Thoracic aorta (tissue), 2 donors: Measurements from ENCODE around the gene CXCL13. TPM values are rescaled to one million over a fixed set of nuclear protein-coding genes. Genes with fewer than 3 reads are reported as not detected.
"Not testable (repeated sequence)": the region's sequence is repeated elsewhere in the genome, so short reads cannot be mapped to it uniquely, and the experiment has no call there.

Experiments
- ATAC-seq: fragments of 150-250 bp; one replicate; pipeline ENCODE4 v1.8.0; 2017; ENCODE audit warnings: low read depth; ENCODE audit not compliant: insufficient number of reproducible peaks, low FRiP score
- DNase-seq: peaks from one replicate; pipeline ENCODE4 v3.0.0-alpha.2; 2020; ENCODE audit warnings: low spot score
- H3K27ac ChIP-seq, 2 donors: fragments of 200-600 bp; sonication (generic); 1 replicate in 1 of 2; 2 replicates in 1 of 2; pipeline ENCODE4 v1.5.1; 2016; ENCODE audit warnings: mild to moderate bottlenecking in 2 of 2, moderate library complexity in 2 of 2
- H3K27me3 ChIP-seq: fragments of 200-600 bp; sonication (generic); replicated peaks from 2 replicates; pipeline ENCODE4 v1.6.0; 2016; ENCODE audit warnings: mild to moderate bottlenecking; ENCODE audit not compliant: insufficient read depth
- H3K36me3 ChIP-seq: fragments of 200-600 bp; sonication (generic); one replicate; pipeline ENCODE4 v1.5.1; 2016
- H3K4me1 ChIP-seq, 2 donors: fragments of 200-600 bp; sonication (generic); 1 replicate in 1 of 2; 2 replicates in 1 of 2; pipeline versions ENCODE4 v1.5.1 to v1.6.0; 2016; ENCODE audit warnings: low read depth in 2 of 2, mild to moderate bottlenecking in 1 of 2; ENCODE audit not compliant: control insufficient read depth in 1 of 2
- H3K4me3 ChIP-seq: fragments of 200-600 bp; sonication (generic); 2 replicates; pipeline ENCODE4 v1.5.1; 2016; ENCODE audit warnings: mild to moderate bottlenecking
- H3K9me3 ChIP-seq: fragments of 200-600 bp; sonication (generic); 2 replicates; pipeline ENCODE4 v1.5.1; 2016
- CTCF ChIP-seq: fragments of 200-600 bp; sonication (generic); IDR thresholded peaks from one replicate; pipeline ENCODE4 v1.5.1; 2019; ENCODE audit warnings: antibody characterized with exemption
- total RNA-seq, 2 donors: library from RNA; depleted of rRNA; stranded (reverse); fragments of >200 nt; gene quantifications; one replicate each; pipeline versions ENCODE4 v1.1.0 to v1.2.3, GENCODE V29; 2016

The CXCL13 gene
- total RNA-seq, 2 donors from 2014 or later = not detected

- peaks cover 0 to 3% of the 10 kb centered on the region in 2 donors for H3K4me1 ChIP-seq
- ATAC-seq (no peak), DNase-seq (no peak)
- H3K4me3 ChIP-seq = no peak overlapping the region
- H3K27ac ChIP-seq = no peak overlapping the region
- H3K36me3 ChIP-seq = no peaks in the 10 kb centered on the region
- H3K9me3 ChIP-seq = no peaks in the 10 kb centered on the region
- TF ChIP-seq CTCF = no peak
- H3K27me3 ChIP-seq = no peaks in the 10 kb centered on the region
These were observed 25.7 kb downstream of the CXCL13 start for GRCh38 chr4:77631276-77631675.

- ATAC-seq (no peak), DNase-seq (no peak)
- Histone ChIP-seq H3K27me3 (no peaks in the 10 kb centered on the region), H3K36me3 (no peaks in the 10 kb centered on the region), H3K9me3 (no peaks in the 10 kb centered on the region), H3K4me1 (peaks cover 0 to 12% of the 10 kb centered on the region in 2 donors), H3K27ac (no peak overlapping the region), H3K4me3 (no peak overlapping the region)
- TF ChIP-seq CTCF = no peak
These were observed 28.6 kb downstream of the CXCL13 start for GRCh38 chr4:77634132-77634785.

GRCh38 chr4:77635246-77635645, 29.6 kb downstream of the CXCL13 start:
- no peak for TF ChIP-seq CTCF
- H3K36me3 ChIP-seq = no peaks in the 10 kb centered on the region
- no peaks in the 10 kb centered on the region for H3K27me3 ChIP-seq
- peaks cover 0 to 12% of the 10 kb centered on the region in 2 donors for H3K4me1 ChIP-seq
- DNase-seq (no peak), ATAC-seq (no peak)
- H3K9me3 ChIP-seq = no peaks in the 10 kb centered on the region
- no peak overlapping the region for H3K27ac ChIP-seq
- H3K4me3 ChIP-seq = no peak overlapping the region

GRCh38 chr4:77635876-77636275, 30.3 kb downstream of the CXCL13 start:
- Histone ChIP-seq H3K27me3 (no peaks in the 10 kb centered on the region), H3K9me3 (no peaks in the 10 kb centered on the region), H3K36me3 (no peaks in the 10 kb centered on the region), H3K4me1 (peaks cover 0 to 12% of the 10 kb centered on the region in 2 donors), H3K27ac (no peak overlapping the region), H3K4me3 (no peak overlapping the region)
- no peak for TF ChIP-seq CTCF
- ATAC-seq (no peak), DNase-seq (no peak)

- H3K4me1 ChIP-seq = peaks cover 0 to 12% of the 10 kb centered on the region in 2 donors
These were observed 31.3 kb downstream of the CXCL13 start for GRCh38 chr4:77636902-77637301.

GRCh38 chr4:77644069-77644468, 38.4 kb downstream of the CXCL13 start:
- DNase-seq, H3K4me1 ChIP-seq, H3K27ac ChIP-seq, ATAC-seq, H3K9me3 ChIP-seq, H3K4me3 ChIP-seq, H3K36me3 ChIP-seq, H3K27me3 ChIP-seq: not testable (repeated sequence)

More at GRCh38 chr4:77636902-77637301, 31.3 kb downstream of the CXCL13 start:
- TF ChIP-seq CTCF = no peak
- no peak overlapping the region for H3K4me3 ChIP-seq
- no peak for DNase-seq
- no peaks in the 10 kb centered on the region for H3K27me3 ChIP-seq
- H3K27ac ChIP-seq = no peak overlapping the region
- H3K9me3 ChIP-seq = no peaks in the 10 kb centered on the region
- no peak for ATAC-seq
- no peaks in the 10 kb centered on the region for H3K36me3 ChIP-seq
